NCI-H2196 (cell line): ENCODE data around the gene CEP19.
"Not testable (repeated sequence)": the region's sequence is repeated elsewhere in the genome, so short reads cannot be mapped to it uniquely, and the experiment has no call there.

Experiments used
- DNase-seq: peaks from one replicate; lab custom pipeline; 2025; ENCODE audit not compliant: unreplicated experiment; lab: John Stamatoyannopoulos, UW

CEP19 gene, protein sequence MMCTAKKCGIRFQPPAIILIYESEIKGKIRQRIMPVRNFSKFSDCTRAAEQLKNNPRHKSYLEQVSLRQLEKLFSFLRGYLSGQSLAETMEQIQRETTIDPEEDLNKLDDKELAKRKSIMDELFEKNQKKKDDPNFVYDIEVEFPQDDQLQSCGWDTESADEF

DNA sequence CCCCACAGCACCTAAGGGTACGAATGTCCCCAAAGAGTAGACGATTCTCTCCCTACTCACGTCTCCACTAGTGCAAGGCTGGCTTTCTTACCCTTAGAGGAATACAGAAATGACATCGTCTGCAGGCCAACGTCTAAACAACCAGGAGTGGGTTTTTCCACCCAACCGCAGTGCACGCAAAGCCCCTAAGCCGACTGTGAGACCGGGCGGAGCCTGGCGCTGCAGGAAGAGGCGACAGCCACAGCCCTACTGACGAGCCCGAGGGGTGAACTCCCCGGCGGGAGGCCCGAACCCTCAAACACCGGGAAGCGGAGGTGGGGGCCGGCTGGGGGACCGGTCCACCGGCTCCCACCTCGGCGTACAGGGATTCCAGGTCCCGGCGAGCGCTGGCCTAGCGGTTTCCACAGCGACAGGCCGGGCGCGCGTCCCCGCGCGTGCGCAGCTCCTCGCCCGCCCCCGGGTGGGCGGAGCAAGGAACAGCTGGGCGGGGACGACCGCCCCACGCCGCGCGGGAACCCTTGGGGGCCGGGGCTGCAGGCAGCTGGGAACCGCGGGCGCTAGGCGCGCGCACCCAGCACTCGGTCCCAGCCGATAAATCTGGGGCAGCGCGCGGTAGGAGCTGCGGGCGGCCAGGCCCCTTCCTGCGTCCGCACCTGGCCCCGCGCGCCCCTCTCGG, at the start of gene CEP19, which contains the start of gene PIGX:
Gene CEP19, minus strand, starts transcription at position 413 of the 676 bp plus-strand sequence. CDS start 3,593 bp downstream, outside the sequence.
Gene PIGX, plus strand, starts transcription at position 540 of the 676 bp plus-strand sequence.
- DNase-seq = peak; percentile 97

DNA sequence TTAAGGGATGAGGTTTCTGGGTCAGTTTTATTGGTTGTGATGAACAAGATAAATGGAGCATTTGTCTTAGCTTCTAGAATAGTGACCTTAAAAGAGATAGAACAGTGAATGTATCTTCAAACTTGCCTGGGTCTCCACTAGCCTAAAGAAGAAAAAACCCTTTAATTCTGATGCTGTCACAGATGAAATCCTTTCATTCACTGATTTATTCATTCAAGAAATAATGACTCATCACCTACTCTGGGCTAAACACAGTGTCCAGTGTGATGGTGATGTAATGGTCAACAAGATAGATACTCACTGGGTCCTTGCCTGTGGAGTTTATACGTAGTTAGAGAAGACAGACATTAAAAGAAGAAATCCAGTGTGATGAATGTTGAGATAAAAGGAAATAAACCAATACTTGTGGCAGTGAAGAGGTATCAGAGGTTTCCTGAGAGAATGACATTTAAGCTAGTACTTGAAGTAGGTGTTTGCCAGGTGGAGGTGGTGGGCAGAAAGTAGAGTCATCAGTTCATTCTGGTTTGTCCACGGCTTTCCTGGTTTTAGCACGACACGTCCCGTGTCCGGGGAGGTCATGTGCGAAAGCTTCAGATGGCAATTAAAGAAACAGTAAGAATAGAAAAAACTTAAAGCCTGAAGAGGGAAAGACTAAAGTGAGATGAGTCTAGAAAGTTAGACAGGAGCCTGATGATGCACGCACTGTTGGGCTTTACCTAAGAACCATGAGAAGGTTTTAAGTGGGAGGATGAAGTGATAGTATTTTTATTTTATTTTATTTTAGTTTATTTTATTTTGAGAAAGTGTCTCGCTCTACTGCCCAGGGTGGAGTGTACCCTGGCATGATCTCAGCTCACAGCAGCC, 46.1 kb upstream of the CEP19 start:
- DNase-seq = no peak

DNA sequence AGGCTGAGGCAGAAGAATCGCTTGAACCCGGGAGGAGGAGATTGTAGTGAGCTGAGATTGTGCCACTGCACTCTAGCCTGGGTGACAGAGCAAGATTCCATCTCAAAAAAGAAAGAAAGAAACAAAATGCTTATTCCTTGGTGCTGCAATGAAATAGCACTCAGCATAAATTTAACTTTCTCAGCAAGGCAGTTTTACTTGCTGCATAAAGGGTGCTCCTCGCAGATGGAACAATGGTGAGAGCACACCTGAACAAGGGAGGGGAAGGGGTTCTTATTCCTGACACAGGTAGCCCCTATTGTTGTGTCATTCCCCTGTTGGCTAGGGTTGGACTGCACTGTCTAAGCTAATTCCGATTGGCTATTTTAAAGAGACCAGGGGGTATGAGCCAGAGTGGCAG, 44.7 kb upstream of the CEP19 start:
- DNase-seq = no peak

DNA sequence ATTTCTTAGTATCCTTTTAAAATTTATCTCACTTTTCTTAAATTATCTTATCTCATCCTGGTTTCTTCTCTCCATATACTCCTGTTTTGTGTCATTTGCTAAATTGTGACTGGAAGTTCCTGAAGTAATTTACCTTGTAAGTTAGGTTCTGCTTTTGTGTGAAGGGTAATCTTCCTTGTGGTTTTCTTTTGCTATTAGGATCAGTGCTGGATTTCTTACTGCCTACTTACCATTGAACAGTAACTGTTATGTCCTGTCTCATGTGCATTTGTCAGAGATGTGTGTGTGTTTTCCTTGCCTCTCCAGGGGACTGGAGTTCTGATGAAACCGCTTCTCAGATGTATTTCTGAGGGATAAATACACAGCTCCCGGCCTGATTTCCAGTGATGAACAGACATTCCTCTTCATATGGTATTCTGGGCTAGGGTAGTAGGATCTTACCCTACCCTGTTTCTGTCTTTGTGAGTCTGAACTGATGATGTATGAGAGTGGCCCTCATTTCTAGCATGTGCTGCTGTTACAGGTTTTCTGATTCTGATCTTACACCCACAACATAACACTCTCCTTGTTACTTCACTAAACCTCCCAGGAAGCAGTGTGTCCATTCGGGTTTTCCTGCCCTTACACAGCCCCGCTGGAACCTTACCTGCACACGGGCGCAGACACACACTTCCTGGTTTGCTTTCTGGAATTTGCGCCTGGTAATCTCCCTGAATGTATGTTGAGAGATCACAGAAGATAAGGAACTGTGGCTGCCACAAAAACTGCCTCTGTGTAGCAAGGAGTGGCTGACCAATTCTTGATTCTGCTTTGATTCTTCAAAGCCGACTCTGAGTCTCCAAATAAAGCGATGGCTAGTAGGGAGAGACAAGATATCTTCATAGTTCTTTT, 42.3 kb upstream of the CEP19 start:
- DNase-seq = no peak

DNA sequence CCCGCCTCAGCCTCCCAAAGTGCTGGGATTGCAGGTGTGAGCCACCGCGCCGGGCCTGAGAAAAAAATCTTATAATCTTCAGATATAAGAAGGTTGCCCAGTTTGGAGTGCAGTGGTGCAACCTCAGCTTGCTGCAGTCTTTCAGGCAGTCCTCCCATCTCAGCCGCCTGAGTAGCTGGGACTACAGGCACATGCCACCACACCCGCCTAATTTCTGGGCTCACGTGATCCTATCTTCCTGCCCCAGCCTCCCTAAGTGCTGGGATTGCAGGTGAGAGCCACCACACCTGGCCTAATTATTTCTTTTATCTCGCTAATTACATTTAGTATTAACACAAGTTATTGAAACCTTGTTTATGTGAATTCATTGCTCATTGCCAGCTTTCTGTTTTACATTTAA, 41.2 kb upstream of the CEP19 start:
- no peak for DNase-seq

DNA sequence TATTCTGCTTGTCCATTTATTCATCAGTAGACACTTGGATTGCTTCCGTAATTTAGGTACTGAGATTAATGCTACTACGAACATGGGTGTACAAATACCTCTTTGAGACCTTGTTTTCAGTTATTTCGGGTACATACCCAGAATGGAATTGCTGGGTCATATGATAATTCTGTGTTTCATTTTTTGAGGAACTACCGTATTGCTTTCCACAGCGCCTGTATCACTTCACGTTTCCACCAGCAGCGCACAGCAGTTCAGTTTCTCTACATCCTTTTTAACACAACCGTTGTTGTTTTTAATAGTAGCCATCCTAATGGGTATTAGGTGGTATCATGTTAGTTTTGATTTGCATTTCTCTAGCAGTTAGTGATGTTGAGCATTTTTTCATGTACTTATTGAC, 37.1 kb upstream of the CEP19 start:
- DNase-seq = no peak

DNA sequence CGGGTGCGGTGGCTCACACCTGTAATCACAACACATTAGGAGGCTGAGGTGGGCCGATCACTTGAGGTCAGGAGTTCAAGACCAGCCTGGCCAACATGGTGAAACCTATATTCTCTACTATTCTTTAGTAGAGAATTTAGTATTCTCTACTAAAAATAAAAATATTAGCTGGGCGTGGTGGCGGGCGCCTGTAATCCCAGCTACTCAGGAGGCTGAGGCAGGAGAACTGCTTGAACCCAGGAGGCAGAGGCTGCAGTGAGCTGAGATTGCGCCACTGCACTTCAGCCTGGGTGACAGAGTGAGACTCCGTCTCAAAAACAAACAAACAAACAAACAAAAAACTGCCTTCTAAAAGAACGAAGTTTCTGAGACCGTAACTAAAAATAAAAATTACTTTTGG, 31.5 kb upstream of the CEP19 start:
- not testable (repeated sequence) for DNase-seq

DNA sequence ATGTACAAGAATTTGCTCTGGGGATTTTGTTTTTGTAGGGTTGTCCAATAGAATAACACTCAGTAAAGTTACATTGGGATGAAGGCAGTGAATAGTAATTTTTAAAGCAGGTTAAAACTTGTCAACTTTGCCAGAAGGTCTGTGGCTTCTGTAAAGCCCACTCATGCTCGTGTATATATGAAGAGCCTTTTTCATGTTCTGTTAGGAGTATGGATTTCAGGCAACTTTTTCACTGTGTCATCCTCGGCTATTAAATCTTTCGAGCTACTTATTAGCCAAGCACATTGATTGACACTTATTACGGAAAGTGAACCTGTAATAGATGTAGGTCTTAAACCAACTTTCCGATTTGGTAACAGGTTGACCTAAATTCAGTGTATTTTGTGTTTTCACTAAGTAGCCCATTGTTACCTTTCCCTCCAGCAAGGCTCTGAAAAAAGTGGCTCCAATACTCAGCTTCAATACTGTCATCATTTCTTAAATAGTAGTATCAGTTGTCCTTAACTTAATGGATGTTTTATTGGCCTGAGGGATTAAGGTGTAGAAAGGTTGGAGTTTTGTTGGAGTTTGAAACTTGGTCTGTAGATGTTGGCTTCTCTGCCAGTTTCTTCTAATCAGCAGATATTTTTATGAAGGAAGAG, 29.3 kb upstream of the CEP19 start:
- DNase-seq = no peak

DNA sequence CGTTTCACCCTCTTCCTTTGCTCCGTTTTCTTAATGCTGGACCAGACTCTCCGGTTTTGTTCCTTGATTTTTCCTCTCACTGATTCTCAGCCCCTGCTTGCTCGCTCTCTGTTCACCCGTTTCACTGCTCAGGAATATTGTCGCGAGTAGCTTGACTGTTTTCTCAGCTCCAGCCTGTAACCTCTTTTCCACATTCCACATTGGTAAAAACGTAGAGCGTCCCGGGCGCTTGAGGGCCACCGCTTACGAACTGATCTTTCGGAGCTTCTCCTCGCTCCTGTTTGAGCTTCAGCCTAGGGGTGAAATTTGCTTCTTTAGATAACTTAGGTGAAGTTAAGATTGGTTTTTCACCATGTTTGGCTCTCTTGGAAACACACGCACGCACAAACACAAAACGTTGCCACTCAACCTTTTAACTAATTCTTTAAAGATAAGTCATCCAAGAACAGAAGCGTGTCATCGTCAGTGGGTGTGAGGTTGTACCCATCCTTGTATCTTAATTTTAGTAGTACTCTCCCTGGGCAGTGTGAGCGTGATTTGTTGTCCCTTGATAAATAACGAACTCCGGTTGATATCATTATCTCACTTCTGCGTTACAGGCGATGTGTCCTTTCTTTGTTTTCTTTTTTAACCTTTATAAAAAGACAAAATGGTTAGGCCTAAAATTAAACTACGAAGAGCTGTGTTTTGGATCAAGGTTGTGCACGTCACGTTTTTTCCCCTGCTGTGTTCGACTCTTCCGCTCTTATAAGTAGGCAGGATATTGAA, 28.6 kb upstream of the CEP19 start:
- DNase-seq = peak; percentile 65

DNA sequence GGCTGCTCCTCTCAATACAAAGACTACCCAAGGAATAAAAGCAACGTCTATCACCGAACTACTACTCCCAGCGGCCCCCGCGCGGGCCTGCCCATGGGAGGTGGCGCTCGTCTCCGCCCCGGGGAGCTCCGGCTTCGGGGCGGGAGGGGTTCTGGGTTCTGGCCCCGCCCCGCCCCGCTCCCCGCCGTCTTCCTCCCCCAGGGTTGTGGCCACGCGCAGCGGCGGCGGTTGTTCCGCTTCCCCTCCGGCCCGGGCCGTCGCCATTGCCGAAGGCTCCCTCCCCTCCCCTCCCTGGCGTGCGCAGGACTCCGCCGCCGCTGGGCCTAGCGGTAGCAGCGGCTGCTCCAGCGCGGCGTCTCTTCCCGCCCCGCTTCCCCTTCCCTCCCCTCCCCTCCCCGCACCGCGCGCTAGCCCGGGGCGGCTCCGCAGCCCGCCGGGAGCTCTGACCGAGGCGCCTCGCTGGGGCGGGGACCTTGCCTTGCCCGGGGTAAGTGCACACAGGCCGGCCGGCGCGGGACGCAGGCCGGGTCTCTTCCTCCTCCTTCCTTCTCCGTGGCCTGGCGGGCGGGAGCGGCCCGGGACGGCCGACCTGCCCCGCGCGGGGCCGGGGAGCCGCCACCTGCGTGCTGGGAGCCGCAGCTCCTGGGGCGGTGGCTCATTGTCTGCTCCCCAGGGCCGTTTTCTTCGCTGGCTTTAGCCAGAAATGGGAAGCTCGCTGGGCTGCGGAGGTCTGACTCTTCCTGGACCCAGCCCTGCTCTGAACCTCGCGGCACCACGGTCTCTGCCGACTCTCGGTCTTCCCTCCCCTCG, 27.8 kb upstream of the CEP19 start, which contains the start of gene PAK2:
Gene PAK2, plus strand, starts transcription at position 187 of the 810 bp plus-strand sequence. CDS start 42,790 bp downstream, outside the sequence.
- peak; percentile 99 for DNase-seq

DNA sequence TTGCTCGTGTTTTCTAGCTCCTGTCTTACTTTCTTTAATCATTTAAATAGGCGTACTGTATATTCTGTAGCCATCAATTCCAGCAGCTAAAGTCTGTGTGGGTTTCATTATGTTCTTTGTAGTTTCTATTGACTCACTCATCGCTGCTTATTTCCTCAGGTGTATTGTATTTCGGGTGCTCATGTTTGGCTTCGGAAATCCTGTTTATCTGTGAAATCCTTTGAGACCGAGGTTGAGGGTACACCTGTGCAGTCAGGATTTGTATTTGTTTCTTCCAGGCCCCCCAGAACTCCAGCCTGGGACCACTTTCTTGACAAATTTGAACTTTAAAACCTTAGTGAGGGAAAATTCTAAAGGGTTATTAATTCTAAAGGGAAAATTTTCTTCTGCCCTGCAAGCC, 25.6 kb upstream of the CEP19 start:
- DNase-seq = no peak

DNA sequence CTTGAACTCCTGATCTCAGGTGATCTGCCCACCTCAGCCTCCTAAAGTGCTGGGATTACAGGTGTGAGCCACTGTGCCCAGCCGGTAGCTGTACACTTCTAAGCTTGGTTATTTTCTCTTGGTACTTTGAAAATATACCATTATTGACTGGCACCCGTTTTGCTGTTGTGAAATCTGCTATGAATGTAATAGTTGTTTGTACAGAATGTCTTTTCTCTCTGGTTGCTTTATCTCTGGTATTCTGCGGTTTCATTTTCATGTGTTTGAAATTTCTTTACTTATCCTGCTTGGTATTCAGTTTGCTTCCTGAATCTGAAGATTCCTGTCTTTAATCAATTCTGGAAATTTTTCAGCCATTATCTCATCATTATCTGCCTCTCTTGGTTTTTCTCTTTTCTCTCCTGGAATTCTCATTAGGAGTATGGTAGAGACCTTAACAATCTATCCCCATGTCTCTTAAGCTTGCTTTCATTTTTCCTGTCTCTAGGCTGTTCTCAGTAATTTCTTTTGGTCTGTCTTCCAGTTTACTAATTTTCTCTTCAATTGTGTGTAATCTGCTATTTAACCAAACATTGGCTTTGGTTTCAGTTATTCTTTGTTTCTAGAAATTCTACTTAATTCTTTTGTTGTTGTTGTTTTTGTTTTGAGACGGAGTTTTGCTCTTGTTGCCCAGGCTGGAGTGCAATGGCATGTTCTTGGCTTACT, 24.8 kb upstream of the CEP19 start:
- DNase-seq = no peak

DNA sequence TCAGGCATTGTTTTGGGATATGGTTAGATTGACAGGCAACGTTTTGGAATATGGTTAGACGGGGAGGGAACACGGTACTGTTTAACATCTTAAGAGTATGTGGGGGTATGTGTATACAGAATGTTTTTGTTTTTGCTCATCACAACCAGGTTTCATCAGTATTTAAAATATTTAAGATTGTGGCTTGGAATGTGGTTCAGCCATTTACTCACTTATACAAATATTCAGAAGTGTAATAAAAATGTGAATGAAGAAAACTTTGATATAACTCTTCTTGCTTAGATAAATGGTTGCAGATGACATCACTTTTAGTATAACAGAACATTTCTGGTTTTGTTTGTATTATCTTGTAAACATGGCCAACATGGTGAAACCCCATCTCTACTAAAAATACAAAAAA, 23.7 kb upstream of the CEP19 start:
- DNase-seq = no peak

DNA sequence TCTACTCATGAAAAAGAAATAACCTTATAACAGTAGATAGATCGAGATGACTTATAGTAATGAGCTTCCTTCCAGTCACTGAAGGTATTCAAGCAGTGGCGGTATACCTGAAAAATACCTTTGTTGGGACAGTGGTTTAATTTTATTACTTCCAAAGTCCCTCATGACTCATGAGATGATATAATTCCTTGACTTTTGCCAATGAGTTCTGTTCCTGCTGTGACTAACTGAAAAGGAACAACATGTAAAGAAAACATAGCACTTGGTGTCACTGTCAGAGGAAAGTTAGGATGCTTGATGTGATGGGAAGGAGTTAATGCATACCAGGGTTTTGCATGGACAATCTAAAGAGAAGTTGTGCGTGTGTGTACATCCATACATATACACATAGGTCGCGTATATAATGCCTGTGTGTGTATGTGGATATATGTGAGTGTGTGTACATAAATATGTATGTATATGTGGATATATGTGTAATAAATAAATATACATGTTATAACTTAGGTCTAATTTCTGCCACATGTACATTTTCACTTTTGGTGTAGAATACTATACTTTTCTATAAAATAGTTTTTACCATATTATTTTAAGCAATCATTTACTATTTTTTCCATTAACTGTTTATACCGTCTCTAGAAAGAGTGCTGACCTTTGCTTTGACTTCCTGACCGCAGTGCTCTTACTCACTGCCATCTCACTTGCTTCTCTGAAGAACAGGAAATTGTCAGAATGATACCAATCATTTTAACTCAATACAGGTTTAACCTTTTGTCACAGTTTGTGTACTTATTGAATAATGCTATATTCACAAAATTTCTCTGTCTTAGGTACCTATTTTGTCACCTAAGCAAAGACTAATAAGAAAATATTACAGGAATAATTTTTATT, 15.0 kb upstream of the CEP19 start:
- DNase-seq = no peak

DNA sequence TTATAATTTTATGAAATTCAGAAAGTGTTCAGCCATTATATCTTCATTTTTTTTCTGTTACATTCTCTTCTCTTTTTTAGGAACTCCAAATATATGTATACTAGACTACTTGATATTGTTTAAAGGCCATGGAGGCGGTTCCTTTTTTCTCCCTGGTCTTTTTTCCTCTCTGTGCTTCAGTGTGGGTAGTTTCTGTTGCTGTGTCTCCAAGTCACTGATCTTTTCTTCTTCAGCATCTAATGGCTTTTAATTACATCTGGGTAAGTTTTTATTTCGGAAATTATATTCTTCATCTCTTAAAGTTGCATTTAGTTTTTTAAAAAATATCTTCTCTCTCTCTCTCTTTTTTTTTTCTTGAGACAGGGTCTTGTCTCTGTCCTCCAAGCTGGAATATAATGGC, 9.0 kb upstream of the CEP19 start:
- no peak for DNase-seq

DNA sequence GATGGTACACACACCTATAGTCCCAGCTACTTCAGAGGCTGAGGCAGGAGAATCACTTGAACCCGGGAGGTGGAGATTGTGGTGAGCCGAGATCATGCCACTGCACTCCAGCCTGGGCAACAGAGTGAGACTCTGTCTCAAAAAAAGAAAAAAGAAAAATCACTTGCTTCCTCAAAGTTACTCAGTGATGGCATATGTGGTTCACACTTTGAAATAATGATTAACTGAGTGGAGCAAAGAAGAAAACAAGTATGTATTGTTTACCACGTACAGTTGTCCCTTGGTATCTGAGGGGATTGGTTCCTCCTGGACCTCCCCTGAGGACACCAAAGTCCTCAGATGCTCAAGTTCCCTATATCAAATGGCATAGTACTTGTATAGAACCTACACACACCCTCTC, 5.1 kb upstream of the CEP19 start:
- not testable (repeated sequence) for DNase-seq
